ENCODE results near the gene COL16A1. TPM values are rescaled to one million over a fixed set of nuclear protein-coding genes. Genes with fewer than 3 reads are reported as not detected.

Gene COL16A1
- total RNA-seq, 1 donor from 2014 or later, result 11.8 TPM

- Histone ChIP-seq H3K9me3 (no peaks in the 10 kb centered on the region), H3K4me3 (no peak overlapping the region), H3K4me1 (peaks cover 11% of the 10 kb centered on the region), H3K27ac (no peak overlapping the region), H3K36me3 (no peaks in the 10 kb centered on the region), H3K27me3 (ENCODE audit: low read depth) (no peaks in the 10 kb centered on the region)
- DNase-seq (peak; percentile 60), ATAC-seq (peak; percentile 54 to 56)
- peak; percentile 89 for TF ChIP-seq CTCF (IDR thresholded peaks at IDR 0.05)
- intact Hi-C loops (cut with DNase I), result no loop called here
These were observed 40.0 kb downstream of the COL16A1 start for GRCh38 chr1:31663622-31664452.

- peaks cover 3% of the 10 kb centered on the region for H3K36me3 ChIP-seq
- peaks cover 11% of the 10 kb centered on the region for H3K4me1 ChIP-seq
- no peaks in the 10 kb centered on the region for H3K27me3 ChIP-seq (ENCODE audit: low read depth)
- no peaks in the 10 kb centered on the region for H3K9me3 ChIP-seq
- no peak for DNase-seq
- no peak for TF ChIP-seq CTCF (IDR thresholded peaks at IDR 0.05)
- H3K27ac ChIP-seq, result no peak overlapping the region
- no peak overlapping the region for H3K4me3 ChIP-seq
- intact Hi-C loops (cut with DNase I), result no loop called here
- no peak for ATAC-seq
These were observed 41.4 kb downstream of the COL16A1 start for GRCh38 chr1:31662463-31662862.

GRCh38 chr1:31661856-31662255, 42.0 kb downstream of the COL16A1 start:
- intact Hi-C loops (cut with DNase I), result no loop called here
- Histone ChIP-seq H3K9me3 (no peaks in the 10 kb centered on the region), H3K36me3 (peaks cover 3% of the 10 kb centered on the region), H3K27ac (no peak overlapping the region), H3K4me1 (peaks cover 8% of the 10 kb centered on the region), H3K4me3 (no peak overlapping the region), H3K27me3 (ENCODE audit: low read depth) (no peaks in the 10 kb centered on the region)
- DNase-seq (no peak), ATAC-seq (no peak)
- TF ChIP-seq CTCF (IDR thresholded peaks at IDR 0.05), result no peak

GRCh38 chr1:31660871-31661455, 42.9 kb downstream of the COL16A1 start:
- intact Hi-C loops (cut with DNase I), result no loop called here
- no peak overlapping the region for H3K4me3 ChIP-seq
- H3K27me3 ChIP-seq (ENCODE audit: low read depth), result no peaks in the 10 kb centered on the region
- peaks cover 3% of the 10 kb centered on the region for H3K36me3 ChIP-seq
- TF ChIP-seq CTCF (IDR thresholded peaks at IDR 0.05), result no peak
- DNase-seq (no peak), ATAC-seq (no peak)
- no peaks in the 10 kb centered on the region for H3K9me3 ChIP-seq
- H3K27ac ChIP-seq, result no peak overlapping the region
- H3K4me1 ChIP-seq, result no peaks in the 10 kb centered on the region

GRCh38 chr1:31659889-31660288, 43.9 kb downstream of the COL16A1 start:
- H3K4me3 ChIP-seq, result no peak overlapping the region
- intact Hi-C loops (cut with DNase I), result no loop called here
- DNase-seq (no peak), ATAC-seq (no peak)
- peaks cover 3% of the 10 kb centered on the region for H3K36me3 ChIP-seq
- H3K27ac ChIP-seq, result no peak overlapping the region
- no peaks in the 10 kb centered on the region for H3K4me1 ChIP-seq
- H3K9me3 ChIP-seq, result no peaks in the 10 kb centered on the region
- no peak for TF ChIP-seq CTCF (IDR thresholded peaks at IDR 0.05)
- no peaks in the 10 kb centered on the region for H3K27me3 ChIP-seq (ENCODE audit: low read depth)
